HL-60/S4 (cell line): ENCODE results near the gene NEGR1.

Experiments
- in situ Hi-C: fragments of 300-500 bp; cut with MboI; formaldehyde crosslinking; loops from 2 replicates; pipeline ENCODE4 v1.14.3; 2022; ENCODE audit warnings: low sequenced_read_pairs

The NEGR1 gene

DNA sequence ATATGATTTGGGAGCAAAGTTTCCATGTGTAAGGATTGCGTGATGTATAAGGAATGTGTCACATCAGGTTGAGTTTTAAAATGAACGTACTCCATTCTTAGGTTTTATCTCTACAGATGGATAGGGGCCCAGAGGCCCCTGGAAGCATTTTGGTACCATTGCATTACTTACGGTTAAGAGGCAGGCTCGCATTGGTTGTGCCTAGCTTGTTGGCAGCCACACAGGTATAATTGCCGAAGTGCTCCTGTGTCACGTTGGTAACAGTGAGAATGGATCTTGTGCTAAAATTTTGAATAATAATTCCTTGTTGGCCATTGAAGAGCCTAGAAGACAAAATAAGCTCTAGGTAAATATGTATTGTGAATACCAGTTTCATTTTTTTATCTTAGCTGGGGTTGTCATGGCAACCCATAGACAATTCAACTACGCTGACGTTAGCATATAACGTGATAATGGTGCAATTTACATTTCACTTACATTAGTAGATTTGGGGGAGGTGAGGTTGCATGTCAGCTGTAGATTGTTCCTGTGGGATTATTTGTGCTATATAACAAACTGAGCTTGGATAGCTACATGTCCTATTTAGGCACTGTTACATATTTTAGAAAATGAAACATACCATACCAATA lies 689.6 kb downstream of the NEGR1 start:
- in situ Hi-C loops: no loop called here

- in situ Hi-C loops: no loop called here
These were observed 693.3 kb downstream of the NEGR1 start for GRCh38 chr1:71589005-71589404.

GRCh38 chr1:71587961-71588360 lies 694.4 kb downstream of the NEGR1 start:
- in situ Hi-C loops: no loop called here

- in situ Hi-C loops: no loop called here
These were observed 696.3 kb downstream of the NEGR1 start for GRCh38 chr1:71586030-71586429.

DNA sequence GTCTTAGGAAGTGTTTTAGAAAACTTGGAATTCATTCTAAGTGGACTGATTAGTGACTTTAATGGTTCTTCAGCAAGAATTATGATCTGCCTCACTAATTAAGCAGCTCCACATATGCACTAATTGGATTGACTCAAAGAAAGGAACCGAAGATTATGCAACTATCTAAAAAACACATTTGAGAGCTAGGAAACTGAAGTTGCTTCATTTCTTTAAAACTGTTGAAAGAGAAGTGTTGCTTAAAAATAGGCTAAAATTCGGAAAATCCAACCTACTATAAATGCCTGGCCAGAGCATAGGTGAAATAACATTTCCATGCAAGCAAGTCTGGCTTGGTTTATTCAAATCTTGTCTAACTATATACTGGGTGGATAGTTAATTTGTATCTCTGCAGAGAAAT lies 698.6 kb downstream of the NEGR1 start:
- in situ Hi-C loops: no loop called here

- in situ Hi-C loops: no loop called here
These were observed 699.7 kb downstream of the NEGR1 start for GRCh38 chr1:71582673-71583072.

GRCh38 chr1:71577451-71578131 lies 704.7 kb downstream of the NEGR1 start:
- in situ Hi-C loops: no loop called here

DNA sequence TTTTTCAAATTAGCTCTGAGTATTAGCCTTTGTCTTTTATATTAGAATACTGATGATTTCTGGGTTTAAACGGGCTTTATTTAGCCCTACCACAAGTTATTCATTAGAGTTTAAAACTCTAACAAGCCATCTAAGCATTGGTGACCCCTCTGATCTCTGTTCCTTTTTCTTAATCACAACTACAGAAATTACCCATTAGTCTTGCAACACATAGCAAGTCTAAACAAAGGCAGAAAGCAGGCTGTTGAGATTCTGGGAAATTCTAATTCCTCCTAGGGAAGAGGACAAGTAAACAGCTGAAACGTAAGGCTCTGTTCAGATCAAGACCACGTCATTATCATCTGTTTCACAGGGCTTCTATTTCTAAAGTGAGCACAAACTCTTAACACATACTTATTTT lies 710.3 kb downstream of the NEGR1 start:
- in situ Hi-C loops: no loop called here

DNA sequence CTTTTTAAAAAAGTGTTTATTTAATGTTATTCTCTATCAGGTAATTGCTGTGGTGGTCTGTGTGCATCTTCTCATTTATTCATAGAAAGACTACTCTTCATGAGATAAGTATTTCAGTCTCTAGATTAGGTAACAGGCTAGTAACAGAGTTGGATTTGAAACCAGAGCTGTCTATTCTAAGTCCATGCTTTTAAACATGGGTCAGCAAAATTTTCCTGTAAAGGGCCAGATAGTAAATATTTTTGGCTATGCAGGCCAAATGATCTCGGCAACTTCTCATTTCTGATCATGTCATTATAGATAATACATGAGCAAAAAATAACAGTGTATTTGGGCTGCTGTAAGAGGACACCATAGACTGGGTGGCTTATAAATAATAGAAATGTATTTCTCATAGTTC lies 715.9 kb downstream of the NEGR1 start:
- in situ Hi-C loops: no loop called here

GRCh38 chr1:71565831-71566230 lies 716.5 kb downstream of the NEGR1 start:
- in situ Hi-C loops: no loop called here

- in situ Hi-C loops: no loop called here
These were observed 717.1 kb downstream of the NEGR1 start for GRCh38 chr1:71565262-71565661.

GRCh38 chr1:71562298-71562697 lies 720.0 kb downstream of the NEGR1 start:
- in situ Hi-C loops: no loop called here

- in situ Hi-C loops: no loop called here
These were observed 720.6 kb downstream of the NEGR1 start for GRCh38 chr1:71561729-71562128.

GRCh38 chr1:71561206-71561605 lies 721.1 kb downstream of the NEGR1 start:
- in situ Hi-C loops: no loop called here

DNA sequence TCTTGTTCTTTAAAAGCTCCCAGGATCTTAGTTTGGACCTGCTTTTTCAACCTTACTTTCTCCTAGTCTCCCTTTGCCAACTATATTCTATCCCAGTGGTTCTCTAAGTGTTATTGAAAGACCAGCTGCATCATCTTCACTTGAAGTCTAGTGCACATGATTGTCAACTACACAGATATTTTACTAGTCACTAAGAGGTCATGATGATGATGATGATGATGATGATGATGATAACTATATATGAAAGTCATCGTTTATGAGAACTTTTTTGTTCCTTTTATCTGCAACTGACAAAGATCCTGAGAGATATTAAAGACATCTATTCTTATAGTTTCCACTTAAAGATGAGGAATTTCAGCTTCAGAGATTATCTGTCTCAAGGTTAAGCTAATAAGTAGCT lies 722.5 kb downstream of the NEGR1 start:
- in situ Hi-C loops: no loop called here

DNA sequence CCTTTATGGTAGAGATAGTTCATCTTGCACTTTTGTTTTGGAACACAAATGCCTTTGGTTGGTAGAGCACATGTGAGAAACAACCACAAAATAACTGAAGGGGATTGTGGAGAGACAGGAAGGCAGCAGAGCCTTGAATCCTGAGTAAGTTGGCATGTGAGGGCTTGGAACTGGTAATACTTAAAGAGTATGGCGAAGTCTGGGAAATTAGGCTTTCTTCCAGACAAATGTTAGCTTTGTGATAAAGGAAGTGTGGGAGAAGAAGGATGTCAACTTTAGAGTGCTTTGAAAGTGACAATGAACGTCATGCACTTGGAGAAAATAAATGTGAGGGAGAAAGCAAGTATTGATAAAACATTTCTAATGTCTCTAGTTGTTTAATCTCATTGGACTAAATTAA lies 725.2 kb downstream of the NEGR1 start:
- in situ Hi-C loops: no loop called here

DNA sequence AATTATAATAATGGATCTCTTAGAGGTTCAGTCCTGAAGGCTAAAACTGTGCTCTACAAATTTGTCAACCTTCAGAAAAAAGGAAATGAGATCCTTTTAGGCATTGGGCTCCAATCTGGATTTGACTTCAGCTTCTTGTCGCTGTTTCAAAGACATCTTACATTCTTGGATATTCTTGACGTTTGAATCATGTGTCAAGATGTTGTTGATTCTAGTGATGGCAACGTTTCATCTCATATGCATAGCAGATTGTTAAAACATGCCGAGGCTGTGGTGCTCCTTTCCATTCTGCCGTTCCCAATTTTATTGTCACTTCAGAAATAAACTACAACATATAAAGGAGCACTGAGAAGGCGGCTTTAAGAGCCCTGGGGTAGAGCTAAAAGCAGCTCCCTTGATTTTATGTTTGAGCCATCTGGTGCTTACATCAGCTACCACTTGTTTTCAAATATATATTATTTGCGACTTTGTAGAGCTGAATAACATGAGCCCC lies 733.9 kb downstream of the NEGR1 start:
- in situ Hi-C loops: no loop called here

- in situ Hi-C loops: no loop called here
These were observed 740.2 kb downstream of the NEGR1 start for GRCh38 chr1:71542155-71542554.

DNA sequence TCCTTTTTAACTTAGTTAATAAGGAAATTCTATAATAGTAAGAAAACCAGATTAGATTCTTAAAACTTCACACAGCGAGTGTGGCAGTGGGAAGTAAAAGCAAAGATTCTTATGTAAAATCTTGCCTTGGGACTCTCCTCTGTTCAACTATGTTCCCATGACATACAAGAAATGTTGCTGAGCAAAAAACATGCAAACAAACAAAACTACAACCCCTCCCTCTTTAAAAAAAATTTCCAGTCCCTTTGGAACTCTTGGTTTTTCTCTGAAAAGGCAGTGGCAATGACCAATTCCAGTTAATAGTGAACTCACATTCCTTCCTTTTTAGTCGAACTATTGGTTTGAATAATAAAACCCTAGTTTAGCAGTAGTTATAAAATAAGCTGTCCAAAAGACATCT lies 748.4 kb downstream of the NEGR1 start:
- in situ Hi-C loops: no loop called here

DNA sequence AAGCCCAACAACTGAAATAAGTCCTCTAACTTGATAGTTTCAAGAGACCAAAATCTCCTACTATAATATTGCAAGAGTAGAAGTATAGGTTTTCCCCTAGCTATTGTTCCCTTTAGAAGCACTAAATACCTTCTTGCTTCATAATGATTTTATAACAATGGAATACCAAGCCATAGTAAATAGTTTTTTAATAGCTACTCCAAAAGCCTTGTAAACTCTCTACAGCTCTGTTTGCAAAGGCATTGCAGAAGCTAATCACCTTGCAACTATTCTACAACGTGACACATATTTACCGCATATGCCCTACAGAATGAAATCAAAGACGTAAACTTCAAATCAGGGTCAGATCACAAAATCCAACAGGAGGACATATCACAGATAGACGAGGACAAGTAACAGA lies 750.0 kb downstream of the NEGR1 start:
- in situ Hi-C loops: no loop called here

- in situ Hi-C loops: no loop called here
These were observed 755.5 kb downstream of the NEGR1 start for GRCh38 chr1:71526824-71527223.

- in situ Hi-C loops: no loop called here
These were observed 759.6 kb downstream of the NEGR1 start for GRCh38 chr1:71522721-71523120.
